ENCODE results near the gene UFSP1. TPM values are rescaled to one million over a fixed set of nuclear protein-coding genes. Genes with fewer than 3 reads are reported as not detected.
A peak's percentile ranks its signal among the peaks of the same experiment; 100 is the strongest.
"Not testable (repeated sequence)": the region's sequence is repeated elsewhere in the genome, so short reads cannot be mapped to it uniquely, and the experiment has no call there.

The UFSP1 gene
- total RNA-seq, 1 donor from 2014 or later = 2.2 TPM

- no peak for DNase-seq (ENCODE audit: low read depth in 2 of 2)
These were observed 28.6 kb downstream of the UFSP1 start for GRCh38 chr7:100860702-100861615.

GRCh38 chr7:100859856-100860255, 29.7 kb downstream of the UFSP1 start:
- DNase-seq (ENCODE audit: low read depth in 2 of 2) = no peak

GRCh38 chr7:100856871-100857282, 32.6 kb downstream of the UFSP1 start:
- DNase-seq (ENCODE audit: low read depth in 2 of 2) = no peak

GRCh38 chr7:100855515-100855914, 34.0 kb downstream of the UFSP1 start:
- DNase-seq (ENCODE audit: low read depth in 2 of 2) = no peak

GRCh38 chr7:100854899-100855298, 34.6 kb downstream of the UFSP1 start:
- not testable (repeated sequence) for DNase-seq (ENCODE audit: low read depth in 2 of 2)

- no peak for DNase-seq (ENCODE audit: low read depth in 2 of 2)
These were observed 35.2 kb downstream of the UFSP1 start for GRCh38 chr7:100854146-100854895.

GRCh38 chr7:100852048-100852872, 37.3 kb downstream of the UFSP1 start, which contains the start of gene SLC12A9:
TSS of gene SLC12A9 (plus strand) at chr7:100852713. CDS start at chr7:100854198, 1,485 bp downstream.
- DNase-seq (ENCODE audit: low read depth in 2 of 2) = peak; percentile 93 to 94

GRCh38 chr7:100847360-100847759, 42.2 kb downstream of the UFSP1 start:
- no peak for DNase-seq (ENCODE audit: low read depth in 2 of 2)

GRCh38 chr7:100840470-100841100, 48.9 kb downstream of the UFSP1 start:
- peak in 1 of 2 donors; percentile 21 for DNase-seq (ENCODE audit: low read depth in 2 of 2)

- DNase-seq (ENCODE audit: low read depth in 2 of 2) = no peak
These were observed 50.2 kb downstream of the UFSP1 start for GRCh38 chr7:100839361-100839760.

Other genes with a start within 250 kb of the UFSP1 start
- gene TFR2, start 248.2 kb downstream of the UFSP1 start, total RNA-seq = under 0.01 TPM in 2 replicates
- not detected in 2 replicates for gene ACTL6B, start 233.3 kb downstream of the UFSP1 start, total RNA-seq
- gene GNB2, start 216.0 kb downstream of the UFSP1 start, total RNA-seq = 72.1 and 76.4 TPM in 2 replicates
- gene GIGYF1, start 195.5 kb downstream of the UFSP1 start, total RNA-seq = 8.1 and 14.9 TPM in 2 replicates
- 28.1 and 33.3 TPM in 2 replicates for gene POP7, start 183.6 kb downstream of the UFSP1 start, total RNA-seq
- gene EPO, start 169.2 kb downstream of the UFSP1 start, total RNA-seq = not detected in 2 replicates
- gene ZAN, start 156.1 kb downstream of the UFSP1 start, total RNA-seq = not detected in 2 replicates
- 250 and 393 TPM in 2 replicates for gene EPHB4, start 62.2 kb downstream of the UFSP1 start, total RNA-seq
- 34.0 and 39.3 TPM in 2 replicates for gene SLC12A9, start 37.0 kb downstream of the UFSP1 start, total RNA-seq
- 36.4 and 41.3 TPM in 2 replicates for gene TRIP6, start 22.3 kb downstream of the UFSP1 start, total RNA-seq
- 29.9 and 34.9 TPM in 2 replicates for gene SRRT, start 14.6 kb downstream of the UFSP1 start, total RNA-seq
- 1.7 and 3.4 TPM in 2 replicates for gene ACHE, start 6.2 kb upstream of the UFSP1 start, total RNA-seq
- not detected in 2 replicates for gene MUC3A, start 59.8 kb upstream of the UFSP1 start, total RNA-seq
- not detected in 2 replicates for gene MUC12, start 79.8 kb upstream of the UFSP1 start, total RNA-seq
- gene MUC17, start 130.4 kb upstream of the UFSP1 start, total RNA-seq = not detected in 2 replicates
- gene TRIM56, start 195.8 kb upstream of the UFSP1 start, total RNA-seq = 9.2 and 18.3 TPM in 2 replicates
- gene SERPINE1, start 237.4 kb upstream of the UFSP1 start, total RNA-seq = 68.3 and 170 TPM in 2 replicates